HCT116 (cell line): ENCODE results near the gene CYP4F3. TPM values are rescaled to one million over a fixed set of nuclear protein-coding genes. Genes with fewer than 3 reads are reported as not detected.

Experiments used
- ATAC-seq: fragments of 200-7000 bp; cut with Tn5 transposase; 2 replicates; pipeline ENCODE4 v1.9.1; 2020; ENCODE audit warnings: mild to moderate bottlenecking, moderate library complexity
- BruUV-seq: library from RNA; stranded (reverse); fragments of 400-500 nt; replicated peaks from 2 replicates; lab custom pipeline; 2021; lab: Mats Ljungman, UMichigan
- CTCF ChIA-PET: fragments of 300-600 bp; sonication (Branson Sonifier 250); formaldehyde crosslinking; loops from one replicate; lab custom pipeline; 2021; ENCODE audit warnings: antibody characterized with exemption; lab: Charles Lee
- POLR2A ChIA-PET: fragments of 300-600, 350-600 bp; sonication (Branson Sonifier 250); formaldehyde crosslinking; loops from one replicate; lab custom pipeline; 2021; ENCODE audit warnings: antibody characterized with exemption; lab: Charles Lee
- RAD21 ChIA-PET, 2 experiments: fragments of 300-600 bp; sonication (Branson Sonifier 250); formaldehyde crosslinking; loops; one replicate each; lab custom pipeline; 2023; ENCODE audit warnings: low total read pairs in 2 of 2; ENCODE audit not compliant: uncharacterized antibody in 2 of 2, unreplicated experiment in 2 of 2, low non-redundant PET in 1 of 2; lab: Charles Lee
- DNase-seq: peaks from one replicate; pipeline ENCODE4 v3.0.0-alpha.2; 2010; ENCODE audit warnings: low read depth, low spot score
- H2AFZ ChIP-seq: fragments of 200-600 bp; shearing (Covaris generic), sonication (generic); 2 replicates; pipeline ENCODE4 v1.6.1; 2017; ENCODE audit warnings: low read depth, mixed run types, mixed read lengths, antibody characterized with exemption, low read length; ENCODE audit not compliant: poor library complexity, severe bottlenecking
- H3K27ac ChIP-seq: 2 replicates; pipeline ENCODE4 v1.5.1; 2012; ENCODE audit warnings: low read depth, low read length
- H3K27me3 ChIP-seq: fragments of 200-600 bp; sonication (generic); 2 replicates; pipeline ENCODE4 v1.6.1; 2016; ENCODE audit warnings: mixed run types, low read length, mixed read lengths; ENCODE audit not compliant: insufficient read depth
- H3K36me3 ChIP-seq, 2 experiments: fragments of 200-500 bp in 1 of 2; fragments of 200-600 bp in 1 of 2; sonication (Bioruptor generic) in 1 of 2; sonication (generic) in 1 of 2; 2 replicates each; pipeline versions ENCODE4 v1.5.1 to v1.6.1; 2014 to 2016; ENCODE audit warnings: low read length in 2 of 2, inconsistent platforms in 1 of 2, mixed read lengths in 1 of 2, mixed run types in 1 of 2; ENCODE audit not compliant: insufficient read depth in 2 of 2, control insufficient read depth in 1 of 2
- H3K4me1 ChIP-seq, 2 experiments: fragments of 200-600 bp in 1 of 2; sonication (generic) in 1 of 2; 2 replicates each; pipeline versions ENCODE4 v1.5.1 to v1.6.1; 2012 to 2017; ENCODE audit warnings: low read length in 2 of 2, inconsistent platforms in 1 of 2, mild to moderate bottlenecking in 1 of 2, mixed read lengths in 1 of 2, mixed run types in 1 of 2, moderate library complexity in 1 of 2; ENCODE audit not compliant: insufficient read depth in 2 of 2, control insufficient read depth in 1 of 2
- H3K4me2 ChIP-seq: fragments of 200-600 bp; sonication (generic); 2 replicates; pipeline ENCODE4 v1.6.1; 2017; ENCODE audit warnings: mixed run types, low read length, mixed read lengths
- H3K4me3 ChIP-seq, 2 experiments: fragments of 200-600 bp in 1 of 2; sonication (generic) in 1 of 2; replicated peaks in 1 of 2; 2 replicates each; pipeline ENCODE4 v1.5.1; 2011 to 2016; ENCODE audit warnings: low read length in 2 of 2, control low read depth in 1 of 2, low read depth in 1 of 2, mild to moderate bottlenecking in 1 of 2, mixed read lengths in 1 of 2, mixed run types in 1 of 2
- H3K79me2 ChIP-seq: fragments of 200-600 bp; sonication (generic); 2 replicates; pipeline ENCODE4 v1.6.1; 2017; ENCODE audit warnings: mild to moderate bottlenecking, mixed run types, low read length, moderate library complexity, mixed read lengths; ENCODE audit not compliant: insufficient read depth
- H3K9ac ChIP-seq: fragments of 200-600 bp; sonication (generic); 2 replicates; pipeline ENCODE4 v1.6.1; 2016; ENCODE audit warnings: low read length, mixed read lengths
- H3K9me2 ChIP-seq: fragments of 200-600 bp; sonication (generic), shearing (Covaris generic); 2 replicates; pipeline ENCODE4 v1.6.1; 2017; ENCODE audit warnings: mixed run types, mild to moderate bottlenecking, moderate library complexity; ENCODE audit not compliant: insufficient read depth
- H3K9me3 ChIP-seq, 2 experiments: fragments of 200-500 bp in 1 of 2; fragments of 200-600 bp in 1 of 2; sonication (Bioruptor generic) in 1 of 2; sonication (generic) in 1 of 2; 2 replicates each; pipeline ENCODE4 v1.6.1; 2014 to 2017; ENCODE audit warnings: low read length in 2 of 2, mixed read lengths in 2 of 2, inconsistent platforms in 1 of 2, low read depth in 1 of 2, mild to moderate bottlenecking in 1 of 2, mixed run types in 1 of 2, moderate library complexity in 1 of 2; ENCODE audit not compliant: control insufficient read depth in 1 of 2, insufficient read depth in 1 of 2
- H4K20me1 ChIP-seq: fragments of 200-600 bp; sonication (generic), shearing (Covaris generic); 2 replicates; pipeline ENCODE4 v1.6.1; 2017; ENCODE audit warnings: mixed run types, mild to moderate bottlenecking, moderate library complexity; ENCODE audit not compliant: insufficient read depth
- CBX3 ChIP-seq: IDR thresholded peaks from 2 replicates; pipeline ENCODE4 v1.6.1; 2012; ENCODE audit warnings: low read depth
- CEBPB ChIP-seq: IDR thresholded peaks from 2 replicates; pipeline ENCODE4 v1.6.1; 2012; ENCODE audit warnings: low read depth
- EGR1 ChIP-seq: IDR thresholded peaks from 2 replicates; pipeline ENCODE4 v1.6.1; 2012; ENCODE audit warnings: low read depth
- EZH2 ChIP-seq: fragments of 200-600 bp; sonication (generic); IDR thresholded peaks from 2 replicates; pipeline ENCODE4 v1.6.1; 2017; ENCODE audit warnings: antibody characterized with exemption, mixed run types
- EZH2phosphoT487 ChIP-seq: fragments of 200-600 bp; IDR thresholded peaks from 2 replicates; pipeline ENCODE4 v1.6.1; 2018; ENCODE audit warnings: antibody characterized with exemption, borderline replicate concordance
- FOSL1 ChIP-seq: IDR thresholded peaks from 2 replicates; pipeline ENCODE4 v1.6.1; 2012; ENCODE audit warnings: low read depth
- SIN3A ChIP-seq: IDR thresholded peaks from 2 replicates; pipeline ENCODE4 v1.6.1; 2012; ENCODE audit warnings: low read depth
- ZFX ChIP-seq: fragments of 450-650 bp; IDR thresholded peaks from 2 replicates; pipeline ENCODE4 v1.6.1; 2017
- intact Hi-C: fragments of 100-400 bp; cut with micrococcal nuclease; formaldehyde crosslinking; loops from 2 replicates; pipeline ENCODE4 v1.10.0; 2022
- total RNA-seq: library from RNA; stranded (reverse); gene quantifications from one replicate; pipeline ENCODE4 v1.2.1, GENCODE V29; 2021; ENCODE audit not compliant: unreplicated experiment
- TF ChIP-seq, protein P1 (sequence below), 3 experiments: fragments of 200-600 bp in 1 of 3; sonication (generic) in 1 of 3; IDR thresholded peaks in 2 of 3; conservative IDR thresholded peaks in 1 of 3; 2 replicates each; pipeline ENCODE4 v1.5.1; 2012 to 2017; ENCODE audit warnings: low read depth in 2 of 3, low read length in 2 of 3, antibody characterized with exemption in 1 of 3, borderline replicate concordance in 1 of 3, control low read depth in 1 of 3, mild to moderate bottlenecking in 1 of 3, mixed read lengths in 1 of 3, mixed run types in 1 of 3, moderate library complexity in 1 of 3; ENCODE audit not compliant: insufficient read depth in 1 of 3
- TF ChIP-seq, protein P2 (sequence below): IDR thresholded peaks from 2 replicates; pipeline ENCODE4 v1.6.1; 2011; ENCODE audit warnings: mild to moderate bottlenecking, low read length, moderate library complexity; ENCODE audit not compliant: insufficient replicate concordance; ENCODE audit errors: extremely low read depth
- TF ChIP-seq, protein P3 (sequence below): IDR thresholded peaks from 2 replicates; pipeline ENCODE4 v1.6.1; 2012

CYP4F3 gene
- total RNA-seq, 1 experiment from 2014 or later: 3.6 TPM

DNA sequence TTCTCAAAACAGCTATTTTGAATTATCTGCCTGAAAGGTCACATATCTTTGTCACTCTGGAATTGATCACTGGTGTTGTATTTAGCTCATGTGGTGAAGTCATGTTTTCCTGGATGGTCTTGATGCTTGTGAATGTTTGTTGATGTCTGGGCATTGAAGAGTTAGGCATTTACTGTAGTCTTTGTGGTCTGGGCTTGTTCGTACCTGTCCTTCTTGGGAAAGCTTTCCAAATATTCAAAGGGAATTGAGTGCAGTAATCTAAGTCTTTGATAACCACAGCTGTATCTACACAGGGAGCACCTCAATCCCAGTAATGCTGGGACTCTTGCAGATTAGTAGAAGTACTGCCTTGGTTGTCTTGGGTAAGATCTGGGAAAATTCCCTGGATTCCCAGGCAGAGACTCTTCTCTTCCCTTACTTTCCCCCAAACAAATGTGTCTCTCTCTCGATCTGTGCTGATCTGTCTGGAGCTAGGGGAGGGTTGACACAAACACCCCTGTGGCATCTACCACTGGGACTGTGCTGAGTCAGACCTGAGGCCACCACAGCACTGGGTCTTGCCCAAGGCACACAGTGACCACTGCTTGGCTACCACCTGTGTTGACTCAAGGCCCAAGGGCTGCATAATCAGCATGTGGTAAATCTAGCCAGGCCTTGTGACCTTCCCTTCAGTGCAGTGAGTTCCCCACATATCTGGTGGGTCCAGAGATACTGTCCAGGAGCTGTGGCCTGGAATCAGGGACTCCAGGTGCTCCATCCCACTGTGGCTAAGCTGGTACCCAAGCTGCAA is 5.5 kb upstream of the CYP4F3 start:
- no peaks in the 10 kb centered on the region for H3K9me3 ChIP-seq
- H3K4me2 ChIP-seq: no peak overlapping the region
- DNase-seq (no peak), ATAC-seq (no peak)
- H3K4me3 ChIP-seq: no peak overlapping the region
- no TSS peak for BruUV-seq
- no peak for TF ChIP-seq SIN3A
- TF ChIP-seq, protein P1, sequence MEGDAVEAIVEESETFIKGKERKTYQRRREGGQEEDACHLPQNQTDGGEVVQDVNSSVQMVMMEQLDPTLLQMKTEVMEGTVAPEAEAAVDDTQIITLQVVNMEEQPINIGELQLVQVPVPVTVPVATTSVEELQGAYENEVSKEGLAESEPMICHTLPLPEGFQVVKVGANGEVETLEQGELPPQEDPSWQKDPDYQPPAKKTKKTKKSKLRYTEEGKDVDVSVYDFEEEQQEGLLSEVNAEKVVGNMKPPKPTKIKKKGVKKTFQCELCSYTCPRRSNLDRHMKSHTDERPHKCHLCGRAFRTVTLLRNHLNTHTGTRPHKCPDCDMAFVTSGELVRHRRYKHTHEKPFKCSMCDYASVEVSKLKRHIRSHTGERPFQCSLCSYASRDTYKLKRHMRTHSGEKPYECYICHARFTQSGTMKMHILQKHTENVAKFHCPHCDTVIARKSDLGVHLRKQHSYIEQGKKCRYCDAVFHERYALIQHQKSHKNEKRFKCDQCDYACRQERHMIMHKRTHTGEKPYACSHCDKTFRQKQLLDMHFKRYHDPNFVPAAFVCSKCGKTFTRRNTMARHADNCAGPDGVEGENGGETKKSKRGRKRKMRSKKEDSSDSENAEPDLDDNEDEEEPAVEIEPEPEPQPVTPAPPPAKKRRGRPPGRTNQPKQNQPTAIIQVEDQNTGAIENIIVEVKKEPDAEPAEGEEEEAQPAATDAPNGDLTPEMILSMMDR (IDR thresholded peaks at IDR 0.05 in 2 of 3, conservative IDR thresholded peaks at IDR 0.05 in 1 of 3; ENCODE audit: borderline replicate concordance in 1 of 3, insufficient read depth in 1 of 3, low read depth in 2 of 3, low read length in 2 of 3): no peak
- no peaks in the 10 kb centered on the region for H3K9me2 ChIP-seq
- H2AFZ ChIP-seq: no peak overlapping the region
- no peaks in the 10 kb centered on the region for H4K20me1 ChIP-seq
- no peaks in the 10 kb centered on the region for H3K79me2 ChIP-seq
- H3K9ac ChIP-seq: no peak overlapping the region
- intact Hi-C loops: no loop called here
- H3K27ac ChIP-seq: no peak overlapping the region
- ChIA-PET CTCF (no interaction called here), POLR2A (no interaction called here), RAD21 (no interaction called here)
- peaks cover 5 to 13% of the 10 kb centered on the region in 2 experiments; a peak in 3 of 4 replicates for H3K4me1 ChIP-seq
- H3K27me3 ChIP-seq: no peaks in the 10 kb centered on the region
- H3K36me3 ChIP-seq: no peaks in the 10 kb centered on the region

DNA sequence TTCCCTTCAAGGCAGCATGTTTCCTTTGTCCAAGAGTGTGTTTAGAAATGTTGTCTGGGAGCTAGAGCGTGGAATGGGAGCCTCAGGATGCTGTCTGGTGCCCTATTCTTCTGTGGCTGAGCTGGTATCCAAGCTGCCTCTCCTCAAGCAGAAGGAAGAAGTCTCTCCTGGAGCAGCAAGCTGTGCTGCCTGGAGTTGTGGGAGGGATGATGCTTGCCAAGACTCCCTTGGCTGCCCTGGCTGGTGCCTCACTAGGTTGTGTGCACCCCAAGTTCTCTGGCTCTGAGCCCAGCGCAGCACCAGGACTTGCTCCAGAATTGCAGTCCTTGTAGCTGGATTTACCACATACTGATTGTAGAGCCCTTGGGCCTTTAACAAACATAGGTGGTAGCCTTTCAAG is 4.7 kb upstream of the CYP4F3 start:
- Histone ChIP-seq H3K4me2 (no peak overlapping the region), H3K27me3 (no peaks in the 10 kb centered on the region), H2AFZ (no peak overlapping the region), H4K20me1 (no peaks in the 10 kb centered on the region), H3K79me2 (no peaks in the 10 kb centered on the region), H3K27ac (no peak overlapping the region), H3K4me1 (peaks cover 12 to 21% of the 10 kb centered on the region in 2 experiments), H3K36me3 (no peaks in the 10 kb centered on the region), H3K9me2 (no peaks in the 10 kb centered on the region), H3K9ac (no peak overlapping the region), H3K4me3 (no peak overlapping the region), H3K9me3 (no peaks in the 10 kb centered on the region)
- POLR2A ChIA-PET: no interaction called here
- no peak for DNase-seq
- ATAC-seq: no peak
- RAD21 ChIA-PET: no interaction called here
- no TSS peak for BruUV-seq
- no peak for TF ChIP-seq CBX3
- TF ChIP-seq EZH2: no peak
- TF ChIP-seq ZFX: no peak
- no peak for TF ChIP-seq EGR1
- no peak for TF ChIP-seq FOSL1
- no peak for TF ChIP-seq SIN3A
- no peak for TF ChIP-seq CEBPB
- TF ChIP-seq EZH2phosphoT487: no peak
- TF ChIP-seq, protein P2, sequence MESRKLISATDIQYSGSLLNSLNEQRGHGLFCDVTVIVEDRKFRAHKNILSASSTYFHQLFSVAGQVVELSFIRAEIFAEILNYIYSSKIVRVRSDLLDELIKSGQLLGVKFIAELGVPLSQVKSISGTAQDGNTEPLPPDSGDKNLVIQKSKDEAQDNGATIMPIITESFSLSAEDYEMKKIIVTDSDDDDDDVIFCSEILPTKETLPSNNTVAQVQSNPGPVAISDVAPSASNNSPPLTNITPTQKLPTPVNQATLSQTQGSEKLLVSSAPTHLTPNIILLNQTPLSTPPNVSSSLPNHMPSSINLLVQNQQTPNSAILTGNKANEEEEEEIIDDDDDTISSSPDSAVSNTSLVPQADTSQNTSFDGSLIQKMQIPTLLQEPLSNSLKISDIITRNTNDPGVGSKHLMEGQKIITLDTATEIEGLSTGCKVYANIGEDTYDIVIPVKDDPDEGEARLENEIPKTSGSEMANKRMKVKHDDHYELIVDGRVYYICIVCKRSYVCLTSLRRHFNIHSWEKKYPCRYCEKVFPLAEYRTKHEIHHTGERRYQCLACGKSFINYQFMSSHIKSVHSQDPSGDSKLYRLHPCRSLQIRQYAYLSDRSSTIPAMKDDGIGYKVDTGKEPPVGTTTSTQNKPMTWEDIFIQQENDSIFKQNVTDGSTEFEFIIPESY: no peak
- TF ChIP-seq, protein P3, sequence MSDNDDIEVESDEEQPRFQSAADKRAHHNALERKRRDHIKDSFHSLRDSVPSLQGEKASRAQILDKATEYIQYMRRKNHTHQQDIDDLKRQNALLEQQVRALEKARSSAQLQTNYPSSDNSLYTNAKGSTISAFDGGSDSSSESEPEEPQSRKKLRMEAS: no peak
- CTCF ChIA-PET: no interaction called here
- intact Hi-C loops: no loop called here
